Panc1 (cell line): Measurements from ENCODE around the gene BAIAP2L2. TPM values are rescaled to one million over a fixed set of nuclear protein-coding genes. Genes with fewer than 3 reads are reported as not detected.

Experiments used
- ATAC-seq: fragments of 200-7000 bp; cut with Tn5 transposase; 2 replicates; pipeline ENCODE4 v1.9.1; 2020; ENCODE audit warnings: mild to moderate bottlenecking, moderate library complexity
- BruUV-seq: library from RNA; stranded (reverse); fragments of 400-500 nt; replicated peaks from 2 replicates; lab custom pipeline; 2021; lab: Mats Ljungman, UMichigan
- CTCF ChIA-PET: fragments of 300-600 bp; sonication (Branson Sonifier 250); formaldehyde crosslinking; loops from one replicate; lab custom pipeline; 2022; ENCODE audit warnings: antibody characterized with exemption; lab: Charles Lee
- POLR2A ChIA-PET: fragments of 300-600 bp; sonication (Branson Sonifier 250); formaldehyde crosslinking; loops from one replicate; lab custom pipeline; 2022; ENCODE audit warnings: antibody characterized with exemption; lab: Charles Lee
- DNase-seq: peaks from one replicate; pipeline ENCODE4 v3.0.0-alpha.2; 2010; ENCODE audit warnings: low read depth, low spot score
- H3K27ac ChIP-seq: 2 replicates; pipeline ENCODE4 v1.5.1; 2011; ENCODE audit warnings: mild to moderate bottlenecking, low read length, inconsistent platforms
- H3K27me3 ChIP-seq: fragments of 200-500 bp; sonication (Bioruptor generic); 2 replicates; pipeline ENCODE4 v1.6.0; 2014; ENCODE audit warnings: low read length, inconsistent platforms; ENCODE audit not compliant: control insufficient read depth, insufficient read depth
- H3K36me3 ChIP-seq: fragments of 200-500 bp; sonication (Bioruptor generic); 2 replicates; pipeline ENCODE4 v1.5.1; 2014; ENCODE audit warnings: inconsistent platforms, mild to moderate bottlenecking, low read length, moderate library complexity; ENCODE audit not compliant: control insufficient read depth, insufficient read depth
- H3K4me1 ChIP-seq: 2 replicates; pipeline ENCODE4 v1.5.1; 2011; ENCODE audit warnings: inconsistent platforms, mild to moderate bottlenecking, low read length, moderate library complexity; ENCODE audit not compliant: control insufficient read depth, insufficient read depth
- H3K4me3 ChIP-seq, 2 experiments: 2 replicates each; pipeline ENCODE4 v1.5.1; 2011 to 2012; ENCODE audit warnings: low read depth in 2 of 2, low read length in 2 of 2, mild to moderate bottlenecking in 2 of 2, inconsistent platforms in 1 of 2, moderate library complexity in 1 of 2
- H3K9me3 ChIP-seq: fragments of 200-500 bp; sonication (Bioruptor generic); 2 replicates; pipeline ENCODE4 v1.5.1; 2014; ENCODE audit warnings: low read depth, mild to moderate bottlenecking, inconsistent platforms, low read length, moderate library complexity; ENCODE audit not compliant: control insufficient read depth, insufficient read depth
- CTCF ChIP-seq: fragments of 450-650 bp; IDR thresholded peaks from 2 replicates; pipeline ENCODE4 v1.5.1; 2017; ENCODE audit warnings: mild to moderate bottlenecking
- POLR2AphosphoS5 ChIP-seq: IDR thresholded peaks from 2 replicates; pipeline ENCODE4 v1.6.1; 2012; ENCODE audit warnings: mild to moderate bottlenecking, low read depth, low read length, moderate library complexity
- REST ChIP-seq, 2 experiments: IDR thresholded peaks; 2 replicates each; pipeline ENCODE4 v1.6.1; 2011 to 2012; ENCODE audit warnings: low read depth in 2 of 2, control low read depth in 1 of 2, low read length in 1 of 2, mild to moderate bottlenecking in 1 of 2, moderate library complexity in 1 of 2; ENCODE audit not compliant: insufficient read depth in 1 of 2
- SIN3A ChIP-seq: IDR thresholded peaks from 2 replicates; pipeline ENCODE4 v1.6.1; 2012; ENCODE audit warnings: low read depth, mild to moderate bottlenecking, low read length, moderate library complexity, borderline replicate concordance; ENCODE audit not compliant: insufficient read depth
- TCF7L2 ChIP-seq: IDR thresholded peaks from 2 replicates; pipeline ENCODE4 v1.6.1; 2011; ENCODE audit warnings: mild to moderate bottlenecking, low read depth, low read length, inconsistent platforms
- in situ Hi-C: cut with HindIII; loops from 2 replicates; pipeline ENCODE4 v1.10.0; 2016; ENCODE audit warnings: low sequenced_read_pairs, low pct_unique_long_range_greater_than_20kb
- intact Hi-C: fragments of 100-400 bp; cut with micrococcal nuclease; formaldehyde crosslinking; loops from one replicate; pipeline ENCODE4 v1.10.0; 2022; ENCODE audit not compliant: unreplicated experiment
- total RNA-seq: library from RNA; stranded (reverse); gene quantifications from one replicate; pipeline ENCODE4 v1.2.1, GENCODE V29; 2021; ENCODE audit not compliant: unreplicated experiment

Gene BAIAP2L2
- total RNA-seq, 1 experiment from 2014 or later: 0.18 TPM

- TF ChIP-seq REST (IDR thresholded peaks at IDR 0.05; ENCODE audit: insufficient read depth in 1 of 2, low read depth in 2 of 2, low read length in 1 of 2) (no peak), POLR2AphosphoS5 (no peak), CTCF (no peak), SIN3A (no peak), TCF7L2 (no peak)
Measured at GRCh38 chr22:38077096-38077495, 33.4 kb downstream of the BAIAP2L2 start.

GRCh38 chr22:38075961-38076360 lies 34.5 kb downstream of the BAIAP2L2 start:
- no peak for TF ChIP-seq POLR2AphosphoS5
- TF ChIP-seq SIN3A: no peak
- no peak for TF ChIP-seq TCF7L2
- no peak for TF ChIP-seq REST (IDR thresholded peaks at IDR 0.05; ENCODE audit: insufficient read depth in 1 of 2, low read depth in 2 of 2, low read length in 1 of 2)
- no peak for TF ChIP-seq CTCF
- H3K4me1 ChIP-seq: no peaks in the 10 kb centered on the region
- H3K27me3 ChIP-seq: no peaks in the 10 kb centered on the region
- POLR2A ChIA-PET: no interaction called here
- no TSS peak for BruUV-seq
- intact Hi-C loops (no loop called here), in situ Hi-C loops (no loop called here)
- CTCF ChIA-PET: no interaction called here
- ATAC-seq (no peak), DNase-seq (no peak)
- H3K36me3 ChIP-seq: no peaks in the 10 kb centered on the region
- H3K27ac ChIP-seq: no peak overlapping the region
- no peaks in the 10 kb centered on the region for H3K9me3 ChIP-seq
- H3K4me3 ChIP-seq: no peak overlapping the region

More at GRCh38 chr22:38077096-38077495, 33.4 kb downstream of the BAIAP2L2 start:
- no TSS peak for BruUV-seq
- Histone ChIP-seq H3K4me1 (no peaks in the 10 kb centered on the region), H3K4me3 (no peak overlapping the region), H3K9me3 (no peaks in the 10 kb centered on the region), H3K27me3 (no peaks in the 10 kb centered on the region), H3K27ac (no peak overlapping the region), H3K36me3 (no peaks in the 10 kb centered on the region)
- ATAC-seq (no peak), DNase-seq (no peak)
- CTCF ChIA-PET: no interaction called here
- intact Hi-C loops (no loop called here), in situ Hi-C loops (no loop called here)
- POLR2A ChIA-PET: no interaction called here
